AG09319 (cell line): ENCODE measurements around the gene TRIM22.

Experiments
- DNase-seq: peaks from one replicate; pipeline ENCODE4 v3.0.0-alpha.2; 2010; ENCODE audit warnings: low read depth; ENCODE audit errors: extremely low read depth
- TF ChIP-seq, protein P1 (sequence below): IDR thresholded peaks from 2 replicates; pipeline ENCODE4 v1.5.1; 2011; ENCODE audit warnings: low read depth, mild to moderate bottlenecking, inconsistent platforms, low read length, moderate library complexity

Gene TRIM22

DNA sequence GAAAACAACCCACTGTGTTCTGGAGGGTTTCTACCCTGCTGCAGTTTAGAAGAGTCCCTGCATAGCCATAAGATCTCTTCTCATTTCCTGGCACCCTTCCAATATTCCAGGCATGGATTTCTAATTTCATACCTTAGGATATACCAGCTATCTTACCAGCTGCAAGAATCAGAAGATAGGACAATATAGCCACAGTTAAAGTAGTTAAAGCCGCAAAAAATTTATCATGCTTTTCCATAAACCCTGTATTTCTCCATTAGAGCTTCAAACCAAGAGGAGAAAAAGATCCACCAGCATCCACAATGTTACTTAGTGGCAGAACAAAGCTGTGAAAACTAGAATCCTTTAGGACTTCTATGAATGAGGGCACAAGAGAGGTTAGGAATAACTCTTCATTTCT lies 38.1 kb downstream of the TRIM22 start:
- TF ChIP-seq, protein P1, sequence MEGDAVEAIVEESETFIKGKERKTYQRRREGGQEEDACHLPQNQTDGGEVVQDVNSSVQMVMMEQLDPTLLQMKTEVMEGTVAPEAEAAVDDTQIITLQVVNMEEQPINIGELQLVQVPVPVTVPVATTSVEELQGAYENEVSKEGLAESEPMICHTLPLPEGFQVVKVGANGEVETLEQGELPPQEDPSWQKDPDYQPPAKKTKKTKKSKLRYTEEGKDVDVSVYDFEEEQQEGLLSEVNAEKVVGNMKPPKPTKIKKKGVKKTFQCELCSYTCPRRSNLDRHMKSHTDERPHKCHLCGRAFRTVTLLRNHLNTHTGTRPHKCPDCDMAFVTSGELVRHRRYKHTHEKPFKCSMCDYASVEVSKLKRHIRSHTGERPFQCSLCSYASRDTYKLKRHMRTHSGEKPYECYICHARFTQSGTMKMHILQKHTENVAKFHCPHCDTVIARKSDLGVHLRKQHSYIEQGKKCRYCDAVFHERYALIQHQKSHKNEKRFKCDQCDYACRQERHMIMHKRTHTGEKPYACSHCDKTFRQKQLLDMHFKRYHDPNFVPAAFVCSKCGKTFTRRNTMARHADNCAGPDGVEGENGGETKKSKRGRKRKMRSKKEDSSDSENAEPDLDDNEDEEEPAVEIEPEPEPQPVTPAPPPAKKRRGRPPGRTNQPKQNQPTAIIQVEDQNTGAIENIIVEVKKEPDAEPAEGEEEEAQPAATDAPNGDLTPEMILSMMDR, result no peak
- DNase-seq, result no peak

DNA sequence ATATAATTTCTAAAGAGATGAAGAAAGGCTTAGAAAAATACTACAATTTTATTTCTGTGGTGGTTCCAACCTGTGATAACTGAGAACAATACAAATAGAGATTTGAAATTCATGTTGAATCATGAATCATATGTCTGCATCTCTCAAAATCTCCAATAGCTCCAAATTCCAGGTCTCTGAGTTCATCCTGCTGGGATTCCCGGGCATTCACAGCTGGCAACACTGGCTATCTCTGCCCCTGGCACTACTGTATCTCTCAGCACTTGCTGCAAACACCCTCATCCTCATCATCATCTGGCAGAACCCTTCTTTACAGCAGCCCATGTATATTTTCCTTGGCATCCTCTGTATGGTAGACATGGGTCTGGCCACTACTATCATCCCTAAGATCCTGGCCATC lies 46.8 kb downstream of the TRIM22 start, which contains the start of gene OR56B1:
OR56B1 (plus strand) TSS at position 53 of the 400 bp plus-strand sequence; CDS start at position 122, 69 bp downstream.
- TF ChIP-seq, protein P1, result no peak
- DNase-seq, result no peak

GRCh38 chr11:5737091-5737490 lies 47.5 kb downstream of the TRIM22 start:
- DNase-seq, result no peak
- TF ChIP-seq, protein P1, result no peak

GRCh38 chr11:5737670-5738392 lies 48.2 kb downstream of the TRIM22 start:
- TF ChIP-seq, protein P1, result no peak
- DNase-seq, result no peak

DNA sequence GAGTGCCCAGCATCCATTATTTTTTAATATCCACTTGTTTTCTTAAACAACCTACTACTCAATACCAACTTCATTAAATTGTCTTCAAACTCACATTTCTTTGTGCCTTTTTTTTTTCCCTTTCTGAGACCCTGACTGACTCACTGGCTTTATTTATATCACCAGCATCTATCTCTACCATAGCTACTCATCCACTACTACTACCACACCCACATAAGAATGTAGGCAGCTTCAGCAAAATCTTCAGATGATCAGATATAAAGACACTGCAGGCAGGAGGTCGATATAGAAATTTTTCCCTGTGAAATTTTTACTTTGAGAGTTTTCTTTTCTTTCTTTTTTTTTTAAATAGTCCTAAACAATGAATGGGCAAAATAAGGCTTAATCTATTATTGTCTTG lies 48.8 kb downstream of the TRIM22 start:
- no peak for DNase-seq
- TF ChIP-seq, protein P1, result no peak

DNA sequence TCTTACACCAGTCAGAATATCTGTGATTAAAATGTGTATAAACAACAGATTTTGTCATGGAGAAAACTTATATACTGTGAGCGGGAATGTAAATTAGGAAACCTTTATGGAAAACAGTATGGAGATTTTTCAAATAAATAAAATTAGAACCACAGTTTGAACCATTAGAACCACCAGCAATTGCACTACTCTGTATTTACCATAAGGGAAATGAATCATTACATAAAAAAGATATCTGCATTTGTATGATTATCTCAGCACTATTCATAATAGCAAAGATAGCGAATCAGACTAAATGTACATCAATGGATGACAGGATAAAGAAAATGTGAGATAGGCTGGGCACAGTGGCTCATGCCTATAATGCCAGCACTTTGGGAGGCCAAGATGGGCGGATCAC lies 57.0 kb downstream of the TRIM22 start:
- TF ChIP-seq, protein P1, result no peak
- no peak for DNase-seq

DNA sequence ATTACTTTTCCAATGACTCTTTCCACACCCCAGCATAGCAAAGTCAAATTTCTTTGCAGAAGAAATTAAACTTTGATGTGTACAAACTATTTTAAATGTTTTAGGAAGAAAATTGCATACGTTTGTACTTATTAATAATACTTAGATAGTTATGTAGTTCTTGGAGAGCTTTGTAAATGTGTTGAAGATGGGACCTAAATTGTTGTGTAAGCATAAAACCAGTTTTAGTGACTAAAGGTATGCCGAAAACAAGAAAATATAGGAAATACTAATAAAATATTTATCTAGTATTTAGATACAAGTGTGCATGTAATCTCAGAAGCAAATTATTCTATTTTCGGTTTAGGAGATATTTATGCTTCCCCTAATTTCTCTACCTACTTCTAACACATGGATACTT lies 60.2 kb downstream of the TRIM22 start:
- TF ChIP-seq, protein P1, result no peak

More for the DNA sequence above, 60.2 kb downstream of the TRIM22 start:
- DNase-seq, result no peak
